ENCODE results near the gene PPP2R1B.
"Not testable (repeated sequence)": the region's sequence is repeated elsewhere in the genome, so short reads cannot be mapped to it uniquely, and the experiment has no call there.

Gene PPP2R1B

GRCh38 chr11:111782109-111782741 lies 16.0 kb upstream of the PPP2R1B start:
- DNase-seq = no peak

- DNase-seq = no peak
Observed at GRCh38 chr11:111779118-111779517, 12.9 kb upstream of the PPP2R1B start.

DNA sequence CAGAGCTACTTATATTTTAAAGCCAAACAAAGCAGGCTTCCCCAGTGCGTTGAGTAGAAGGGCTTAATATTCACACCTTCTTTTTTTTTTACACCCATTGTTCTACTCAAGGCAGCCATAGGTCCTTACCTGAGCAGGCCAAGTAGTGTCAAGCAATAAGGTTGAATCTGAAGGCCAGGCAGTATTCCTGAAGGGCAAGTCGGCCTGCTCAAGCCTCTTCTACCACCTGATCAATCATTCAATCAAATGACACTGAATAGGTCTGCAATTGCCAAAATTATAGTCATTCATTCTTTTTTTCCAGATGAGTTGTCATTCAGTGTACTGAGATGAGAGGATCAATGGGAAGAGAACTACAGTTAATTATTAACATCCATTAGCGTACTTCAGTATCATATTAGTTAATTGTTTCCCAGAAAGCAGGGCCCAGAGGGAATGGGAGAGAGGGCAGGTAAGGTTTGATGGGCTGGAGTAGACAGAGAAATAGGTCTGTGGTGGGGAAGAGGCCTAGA lies 11.9 kb upstream of the PPP2R1B start:
- DNase-seq = no peak

GRCh38 chr11:111777094-111778046 lies 11.2 kb upstream of the PPP2R1B start:
- DNase-seq = peak; percentile 64

DNA sequence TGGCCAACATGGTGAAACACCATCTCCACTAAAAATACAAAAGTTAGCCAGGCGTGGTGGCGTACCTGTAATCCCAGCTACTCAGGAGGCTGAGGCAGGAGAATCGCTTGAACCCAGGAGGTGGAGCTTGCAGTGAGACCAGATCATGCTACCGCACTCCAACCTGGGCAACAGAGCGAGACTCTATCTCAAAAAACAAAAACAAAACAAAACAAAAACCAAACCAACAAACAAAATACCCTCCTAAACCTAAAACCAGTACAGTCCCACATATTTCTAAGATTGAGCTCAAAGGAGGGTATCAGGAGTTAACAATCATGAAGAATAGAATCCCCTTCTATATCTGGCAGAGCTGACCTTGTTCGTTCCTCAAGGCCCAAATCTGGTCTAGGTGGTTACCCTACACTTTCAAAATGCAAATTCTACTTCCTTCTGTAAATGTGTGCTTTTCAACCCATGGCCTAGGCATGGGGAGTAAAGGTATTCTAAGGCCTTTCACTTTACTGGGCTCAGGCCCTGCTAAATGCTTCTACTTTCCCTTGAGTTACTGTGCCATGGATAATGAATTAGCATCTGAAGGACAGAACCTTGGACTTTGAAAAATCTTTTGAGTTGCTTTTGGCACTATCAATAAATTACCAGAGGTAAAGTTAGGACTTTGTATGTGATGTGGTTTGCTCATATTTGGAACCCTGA lies 10.4 kb upstream of the PPP2R1B start:
- no peak for DNase-seq

DNA sequence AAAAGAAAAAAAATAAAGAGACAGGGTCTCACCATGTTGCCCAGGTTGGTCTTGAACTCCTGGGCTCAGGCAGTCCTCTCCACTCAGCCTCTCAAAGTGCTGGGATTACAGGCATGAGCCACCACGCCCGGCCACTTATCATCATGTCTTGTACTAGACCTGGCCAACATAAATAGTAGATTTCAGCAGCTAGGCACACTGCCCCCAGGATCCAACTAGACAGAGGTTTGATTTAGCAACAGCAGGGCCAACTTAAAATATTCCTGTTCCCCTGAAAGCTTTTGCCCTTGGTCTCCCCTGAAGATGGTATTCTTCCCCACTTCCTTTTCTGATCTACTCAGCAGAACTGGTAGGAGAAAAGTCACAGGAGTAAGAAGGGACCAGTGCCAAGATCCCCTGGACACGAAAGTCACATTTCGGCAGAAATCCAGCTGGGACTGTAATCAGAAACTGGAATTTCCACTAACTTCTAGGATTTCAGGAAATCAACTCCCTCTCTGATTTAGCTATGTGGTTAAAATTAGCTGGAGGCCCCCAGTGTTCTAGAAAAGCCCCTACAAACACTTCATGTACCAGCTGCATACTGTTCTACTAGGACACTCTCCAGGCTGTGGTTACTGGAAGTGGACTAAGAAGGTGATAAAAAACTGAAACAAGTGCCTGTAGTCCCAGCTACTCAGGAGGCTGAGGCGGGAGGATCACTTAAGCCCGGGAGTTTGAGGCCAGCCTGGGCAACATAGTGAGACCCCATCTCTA lies 8.9 kb upstream of the PPP2R1B start:
- no peak for DNase-seq

GRCh38 chr11:111772535-111772934 lies 6.3 kb upstream of the PPP2R1B start:
- no peak for DNase-seq

DNA sequence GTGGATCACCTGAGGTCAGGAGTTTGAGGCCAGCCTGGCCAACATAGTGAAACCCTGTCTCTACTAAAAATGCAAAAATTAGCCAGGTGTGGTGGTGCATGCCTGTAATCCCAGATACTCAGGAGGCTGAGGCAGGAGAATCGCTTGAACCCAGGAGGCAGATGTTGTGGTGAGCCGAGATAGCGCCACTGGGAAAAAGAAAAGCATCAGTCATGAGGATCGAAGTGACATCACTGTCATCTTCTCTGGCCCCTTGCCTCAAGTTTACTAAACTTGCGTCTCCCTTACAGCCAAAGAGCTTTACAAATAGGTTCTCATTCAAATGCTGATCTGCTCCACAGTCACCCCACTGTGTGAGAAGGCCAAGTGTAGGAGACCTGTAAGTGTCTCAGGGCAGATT lies 5.0 kb upstream of the PPP2R1B start:
- not testable (repeated sequence) for DNase-seq

DNA sequence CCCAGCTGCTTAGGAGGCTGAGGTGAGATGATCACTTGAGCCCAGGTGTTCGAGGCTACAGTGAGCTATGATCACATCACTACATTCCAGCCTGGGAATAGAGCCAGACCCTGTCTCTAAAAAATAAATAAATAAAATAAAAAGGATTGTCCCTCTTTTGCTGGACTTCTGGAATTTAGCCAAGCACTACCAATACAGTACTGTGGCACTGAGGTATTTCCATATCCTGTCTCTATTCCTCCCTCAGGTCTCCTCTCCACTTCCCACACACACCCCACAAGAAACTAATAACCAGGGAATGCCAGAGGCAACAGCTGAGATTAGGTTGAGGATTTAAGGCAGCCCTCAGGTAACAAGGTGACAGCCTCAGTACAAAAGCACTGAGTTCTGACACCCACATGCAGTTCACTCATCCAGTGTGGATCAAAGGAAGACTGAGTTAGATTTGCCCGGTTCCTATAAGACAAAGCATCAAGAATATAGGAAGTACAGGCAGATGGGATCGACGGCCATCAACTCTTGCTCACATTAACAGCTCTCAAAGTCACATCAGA lies 4.5 kb upstream of the PPP2R1B start:
- no peak for DNase-seq

DNA sequence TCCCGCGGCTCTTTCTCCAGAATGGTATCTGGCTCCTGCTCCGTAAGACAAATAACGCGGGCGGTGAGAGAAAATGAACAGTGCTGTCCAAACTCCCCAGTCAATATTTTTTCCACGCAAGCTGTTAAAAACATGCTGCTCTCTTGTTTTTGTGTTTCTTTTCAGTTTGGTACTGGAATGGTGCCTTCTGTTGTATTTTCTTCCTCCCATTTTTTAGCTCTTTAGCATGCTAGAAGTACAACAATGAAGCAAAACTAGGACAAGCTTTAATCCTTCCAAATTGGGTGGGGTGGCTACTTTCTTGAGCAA lies 599 bp upstream of the PPP2R1B start:
- no peak for DNase-seq

- DNase-seq = no peak
Observed at GRCh38 chr11:111765320-111765983, 737 bp downstream of the PPP2R1B start.

DNA sequence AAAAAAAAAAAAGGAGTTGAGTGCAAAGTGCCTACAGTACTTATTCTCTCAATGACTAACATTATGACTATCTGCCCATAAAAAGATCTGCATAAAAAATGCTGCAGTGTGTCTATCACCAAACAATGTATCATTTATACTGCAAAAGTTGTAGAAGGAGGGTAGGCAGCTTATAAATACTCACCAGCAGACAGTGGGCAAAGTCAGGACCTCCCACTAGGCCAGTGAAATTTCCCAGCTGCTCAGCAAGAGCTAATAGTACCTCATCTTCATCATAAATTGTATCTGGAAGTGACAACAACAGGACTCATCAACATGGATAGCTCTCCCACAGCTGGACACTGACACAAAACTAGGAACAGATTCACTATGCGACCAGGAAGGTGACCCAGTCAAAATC lies 1.6 kb downstream of the PPP2R1B start:
- no peak for DNase-seq

GRCh38 chr11:111762981-111763643 lies 3.1 kb downstream of the PPP2R1B start:
- no peak for DNase-seq

DNA sequence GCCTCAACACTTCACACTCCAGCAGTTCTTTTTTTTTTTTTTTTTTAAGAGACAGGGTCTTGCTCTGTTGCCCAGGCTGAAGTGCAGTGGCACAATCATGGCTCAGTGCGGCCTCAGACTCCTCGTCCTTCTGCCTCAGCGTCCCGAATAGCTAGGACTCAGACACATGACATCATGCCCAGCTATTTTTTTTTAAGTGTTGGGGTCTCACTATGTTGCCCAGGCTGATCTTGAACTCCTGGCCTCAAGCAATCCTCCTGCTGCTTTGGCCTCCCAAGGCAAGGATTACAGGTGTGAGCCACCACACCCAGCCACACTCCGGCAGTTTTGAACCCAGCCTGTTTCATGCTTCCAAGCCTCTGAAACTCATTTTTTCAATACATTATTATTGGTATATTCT lies 3.7 kb downstream of the PPP2R1B start:
- no peak for DNase-seq

GRCh38 chr11:111761036-111761435 lies 5.2 kb downstream of the PPP2R1B start:
- DNase-seq = no peak

GRCh38 chr11:111759778-111760407 lies 6.3 kb downstream of the PPP2R1B start:
- no peak for DNase-seq

DNA sequence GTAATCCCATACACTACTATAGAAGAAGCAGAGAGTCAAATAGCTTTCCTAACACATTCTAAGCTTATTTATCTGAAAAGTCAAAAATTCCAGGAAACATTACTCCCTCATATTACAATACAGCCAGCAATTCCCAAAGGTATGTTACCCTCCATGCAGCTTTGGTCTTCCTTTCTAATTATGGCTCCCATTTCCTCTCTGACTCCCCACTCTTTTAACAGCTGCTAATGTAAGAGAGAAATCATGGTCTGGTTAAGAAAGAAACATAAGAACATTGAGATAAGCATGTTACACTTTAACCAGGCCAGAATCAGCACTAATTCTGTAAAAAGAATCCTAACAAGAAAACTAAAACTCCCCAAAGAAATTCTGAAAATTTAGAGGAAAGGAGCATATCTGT lies 6.8 kb downstream of the PPP2R1B start:
- no peak for DNase-seq

- no peak for DNase-seq
Observed at GRCh38 chr11:111756097-111756496, 10.1 kb downstream of the PPP2R1B start.

DNA sequence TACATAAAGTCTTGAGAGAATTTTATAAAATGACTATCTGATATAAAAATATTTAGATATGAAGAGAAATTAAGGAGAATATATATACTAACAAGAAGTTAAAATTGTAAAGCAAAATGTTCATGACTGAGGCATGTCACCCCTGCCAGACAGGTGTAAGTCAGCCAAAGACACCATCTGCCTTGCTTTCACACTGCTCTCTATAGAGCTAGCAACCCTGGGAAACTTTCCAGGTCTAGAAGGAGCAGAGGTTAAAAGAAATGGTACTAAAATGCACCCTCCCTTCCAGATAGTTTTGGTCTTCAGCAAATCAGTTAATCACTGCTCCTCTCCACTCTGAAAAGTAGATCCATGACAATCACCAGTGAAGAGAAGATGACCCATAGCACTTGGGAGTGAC lies 16.5 kb downstream of the PPP2R1B start:
- DNase-seq = no peak

- DNase-seq = no peak
Observed at GRCh38 chr11:111748035-111748804, 18.0 kb downstream of the PPP2R1B start.

Data from NCI-H1436 (cell line).